ENCODE results near the gene TANC1. TPM values are rescaled to one million over a fixed set of nuclear protein-coding genes. Genes with fewer than 3 reads are reported as not detected.
A peak's percentile ranks its signal among the peaks of the same experiment; 100 is the strongest.

Gene TANC1
- total RNA-seq, 1 donor from 2014 or later = 36.9 TPM

DNA sequence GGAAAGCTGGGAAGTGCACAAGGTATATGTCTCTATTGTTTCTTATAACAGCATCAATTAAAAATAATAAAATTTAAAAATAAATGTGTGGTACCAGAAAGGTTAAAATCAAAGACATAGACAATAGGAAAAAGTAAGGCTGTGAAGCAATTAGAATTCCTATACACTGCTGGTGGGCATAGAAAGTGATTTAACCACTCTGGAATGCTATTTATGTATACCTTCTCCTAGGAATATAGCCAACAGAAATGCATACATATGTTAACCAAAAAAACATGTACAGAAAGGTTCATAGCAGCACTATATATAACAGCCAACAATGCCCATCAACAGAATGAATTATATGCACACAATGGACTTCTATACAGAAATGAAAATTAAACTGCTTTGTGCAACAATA is 275.1 kb downstream of the TANC1 start:
- H3K27me3 Mint-ChIP-seq (ENCODE audit: unreplicated experiment) = no peaks in the 10 kb centered on the region
- DNase-seq (ENCODE audit: extremely low spot score, unreplicated experiment) = no peak
- H3K36me3 Mint-ChIP-seq (ENCODE audit: unreplicated experiment) = peaks cover 63% of the 10 kb centered on the region
- no peak overlapping the region for H3K27ac Mint-ChIP-seq (ENCODE audit: unreplicated experiment)
- TF ChIP-seq, protein P1, sequence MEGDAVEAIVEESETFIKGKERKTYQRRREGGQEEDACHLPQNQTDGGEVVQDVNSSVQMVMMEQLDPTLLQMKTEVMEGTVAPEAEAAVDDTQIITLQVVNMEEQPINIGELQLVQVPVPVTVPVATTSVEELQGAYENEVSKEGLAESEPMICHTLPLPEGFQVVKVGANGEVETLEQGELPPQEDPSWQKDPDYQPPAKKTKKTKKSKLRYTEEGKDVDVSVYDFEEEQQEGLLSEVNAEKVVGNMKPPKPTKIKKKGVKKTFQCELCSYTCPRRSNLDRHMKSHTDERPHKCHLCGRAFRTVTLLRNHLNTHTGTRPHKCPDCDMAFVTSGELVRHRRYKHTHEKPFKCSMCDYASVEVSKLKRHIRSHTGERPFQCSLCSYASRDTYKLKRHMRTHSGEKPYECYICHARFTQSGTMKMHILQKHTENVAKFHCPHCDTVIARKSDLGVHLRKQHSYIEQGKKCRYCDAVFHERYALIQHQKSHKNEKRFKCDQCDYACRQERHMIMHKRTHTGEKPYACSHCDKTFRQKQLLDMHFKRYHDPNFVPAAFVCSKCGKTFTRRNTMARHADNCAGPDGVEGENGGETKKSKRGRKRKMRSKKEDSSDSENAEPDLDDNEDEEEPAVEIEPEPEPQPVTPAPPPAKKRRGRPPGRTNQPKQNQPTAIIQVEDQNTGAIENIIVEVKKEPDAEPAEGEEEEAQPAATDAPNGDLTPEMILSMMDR (IDR thresholded peaks at IDR 0.05) = no peak
- H3K4me1 Mint-ChIP-seq (ENCODE audit: unreplicated experiment) = peaks cover 22% of the 10 kb centered on the region
- H3K4me3 Mint-ChIP-seq (ENCODE audit: unreplicated experiment) = no peak overlapping the region
- H3K9me3 Mint-ChIP-seq (ENCODE audit: unreplicated experiment) = peaks cover 5% of the 10 kb centered on the region

GRCh38 chr2:159246325-159246988 is 278.0 kb downstream of the TANC1 start:
- no peak for DNase-seq (ENCODE audit: extremely low spot score, unreplicated experiment)
- peaks cover 53% of the 10 kb centered on the region for H3K36me3 Mint-ChIP-seq (ENCODE audit: unreplicated experiment)
- no peaks in the 10 kb centered on the region for H3K27me3 Mint-ChIP-seq (ENCODE audit: unreplicated experiment)
- TF ChIP-seq, protein P1 (IDR thresholded peaks at IDR 0.05) = no peak
- peaks cover 5% of the 10 kb centered on the region for H3K9me3 Mint-ChIP-seq (ENCODE audit: unreplicated experiment)
- peaks cover 21% of the 10 kb centered on the region for H3K4me1 Mint-ChIP-seq (ENCODE audit: unreplicated experiment)
- H3K27ac Mint-ChIP-seq (ENCODE audit: unreplicated experiment) = no peak overlapping the region
- H3K4me3 Mint-ChIP-seq (ENCODE audit: unreplicated experiment) = no peak overlapping the region

DNA sequence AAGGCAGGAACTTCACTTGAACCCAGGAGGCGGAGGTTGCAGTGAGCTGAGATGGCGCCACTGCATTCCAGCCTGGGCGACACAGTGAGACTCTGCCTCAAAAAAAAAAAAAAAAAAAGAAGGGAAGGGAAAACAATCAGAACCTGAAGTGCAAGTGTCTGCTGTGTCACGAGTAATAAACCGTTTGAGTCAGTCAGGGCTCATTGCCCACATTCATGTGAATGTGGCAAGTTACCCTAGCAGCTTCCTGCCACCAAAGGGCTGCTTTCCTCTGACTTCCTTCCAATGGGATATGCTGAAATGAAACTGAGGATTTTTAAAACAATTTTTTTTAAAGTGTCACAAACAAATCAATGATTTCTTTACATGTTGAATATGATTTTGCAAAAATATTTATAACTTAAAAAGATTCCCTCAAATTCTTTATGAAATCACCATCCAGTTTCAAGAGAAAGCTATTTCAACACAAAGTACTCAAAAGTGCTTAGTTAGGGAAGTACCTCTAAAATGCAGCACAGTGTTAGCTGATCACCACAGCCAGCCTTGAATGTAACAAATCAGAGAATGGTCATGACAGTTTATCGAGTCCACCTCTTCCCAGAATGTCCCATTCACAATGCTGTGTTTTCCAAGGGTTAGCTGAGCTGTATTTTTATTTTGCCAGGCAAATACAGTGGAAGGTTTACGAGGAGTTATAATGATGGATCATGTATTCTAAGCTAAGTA is 281.7 kb downstream of the TANC1 start:
- TF ChIP-seq, protein P1 (IDR thresholded peaks at IDR 0.05) = no peak
- H3K9me3 Mint-ChIP-seq (ENCODE audit: unreplicated experiment) = peaks cover 5% of the 10 kb centered on the region
- peak overlapping the region; percentile 10 for H3K27ac Mint-ChIP-seq (ENCODE audit: unreplicated experiment)
- no peak for DNase-seq (ENCODE audit: extremely low spot score, unreplicated experiment)
- H3K36me3 Mint-ChIP-seq (ENCODE audit: unreplicated experiment) = peaks cover 54% of the 10 kb centered on the region
- H3K27me3 Mint-ChIP-seq (ENCODE audit: unreplicated experiment) = no peaks in the 10 kb centered on the region
- peaks cover 8% of the 10 kb centered on the region for H3K4me1 Mint-ChIP-seq (ENCODE audit: unreplicated experiment)
- H3K4me3 Mint-ChIP-seq (ENCODE audit: unreplicated experiment) = no peak overlapping the region

DNA sequence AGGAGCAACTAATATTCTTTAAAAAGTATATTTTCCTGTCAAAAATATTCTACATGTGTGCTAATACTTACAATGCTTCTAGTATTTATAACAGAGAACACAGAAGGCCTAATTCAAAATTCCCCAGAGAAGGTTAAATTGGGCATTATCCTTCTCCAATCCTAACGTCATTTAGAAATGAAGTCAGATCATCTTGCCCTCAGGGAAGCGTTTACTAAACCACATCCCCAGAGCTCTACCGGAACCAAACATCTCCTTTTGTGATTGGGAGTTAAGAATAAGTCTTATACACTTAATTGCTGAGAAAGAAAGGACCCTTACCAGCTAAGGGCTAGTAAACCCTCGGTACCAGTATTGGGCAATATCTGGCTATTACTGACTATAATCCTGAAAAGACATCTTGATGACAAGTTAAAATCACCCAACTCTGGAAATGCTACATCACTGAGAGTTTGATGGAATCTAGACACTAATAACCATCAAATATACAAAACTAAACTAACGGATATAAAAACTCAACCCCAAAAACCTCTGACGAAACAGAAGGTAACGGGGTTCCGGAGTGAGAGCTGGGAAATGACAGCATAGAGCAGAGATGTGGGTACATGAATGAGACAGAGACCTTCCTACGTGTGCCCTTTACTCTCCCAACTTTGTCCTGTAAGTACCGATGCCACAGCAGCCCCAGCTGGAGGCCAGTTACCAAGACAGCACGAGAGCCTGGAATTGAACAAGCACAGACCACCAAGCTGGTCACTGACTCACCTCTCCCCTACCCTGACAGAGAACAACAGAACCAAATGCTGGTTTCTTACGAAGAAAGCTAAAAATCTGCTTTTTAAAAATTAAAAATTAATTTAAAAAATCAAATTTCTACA is 283.1 kb downstream of the TANC1 start:
- no peak overlapping the region for H3K27ac Mint-ChIP-seq (ENCODE audit: unreplicated experiment)
- no peak overlapping the region for H3K4me3 Mint-ChIP-seq (ENCODE audit: unreplicated experiment)
- no peaks in the 10 kb centered on the region for H3K27me3 Mint-ChIP-seq (ENCODE audit: unreplicated experiment)
- no peak for DNase-seq (ENCODE audit: extremely low spot score, unreplicated experiment)
- TF ChIP-seq, protein P1 (IDR thresholded peaks at IDR 0.05) = no peak
- H3K36me3 Mint-ChIP-seq (ENCODE audit: unreplicated experiment) = peaks cover 48% of the 10 kb centered on the region
- H3K4me1 Mint-ChIP-seq (ENCODE audit: unreplicated experiment) = peaks cover 8% of the 10 kb centered on the region
- H3K9me3 Mint-ChIP-seq (ENCODE audit: unreplicated experiment) = no peaks in the 10 kb centered on the region
